Astrocyte of the cerebellum (primary cell): ENCODE results near the gene RGS6.

ENCODE experiments used
- DNase-seq: peaks from one replicate; pipeline ENCODE4 v3.0.0-alpha.2; 2011; ENCODE audit warnings: low read depth
- H3K4me3 ChIP-seq: 2 replicates; pipeline ENCODE4 v1.5.1; 2011; ENCODE audit warnings: mild to moderate bottlenecking, low read depth, low read length, moderate library complexity
- in situ Hi-C: cut with HindIII; loops from 2 replicates; pipeline ENCODE4 v1.10.0; 2017; ENCODE audit warnings: low sequenced_read_pairs
- TF ChIP-seq, protein P1 (sequence below): IDR thresholded peaks from 2 replicates; pipeline ENCODE4 v1.5.1; 2012; ENCODE audit warnings: low read length, low read depth, moderate library complexity, mild to moderate bottlenecking; ENCODE audit errors: missing control alignments

The RGS6 gene

GRCh38 chr14:72169521-72169920 lies 237.3 kb downstream of the RGS6 start:
- DNase-seq, result no peak
- TF ChIP-seq, protein P1, sequence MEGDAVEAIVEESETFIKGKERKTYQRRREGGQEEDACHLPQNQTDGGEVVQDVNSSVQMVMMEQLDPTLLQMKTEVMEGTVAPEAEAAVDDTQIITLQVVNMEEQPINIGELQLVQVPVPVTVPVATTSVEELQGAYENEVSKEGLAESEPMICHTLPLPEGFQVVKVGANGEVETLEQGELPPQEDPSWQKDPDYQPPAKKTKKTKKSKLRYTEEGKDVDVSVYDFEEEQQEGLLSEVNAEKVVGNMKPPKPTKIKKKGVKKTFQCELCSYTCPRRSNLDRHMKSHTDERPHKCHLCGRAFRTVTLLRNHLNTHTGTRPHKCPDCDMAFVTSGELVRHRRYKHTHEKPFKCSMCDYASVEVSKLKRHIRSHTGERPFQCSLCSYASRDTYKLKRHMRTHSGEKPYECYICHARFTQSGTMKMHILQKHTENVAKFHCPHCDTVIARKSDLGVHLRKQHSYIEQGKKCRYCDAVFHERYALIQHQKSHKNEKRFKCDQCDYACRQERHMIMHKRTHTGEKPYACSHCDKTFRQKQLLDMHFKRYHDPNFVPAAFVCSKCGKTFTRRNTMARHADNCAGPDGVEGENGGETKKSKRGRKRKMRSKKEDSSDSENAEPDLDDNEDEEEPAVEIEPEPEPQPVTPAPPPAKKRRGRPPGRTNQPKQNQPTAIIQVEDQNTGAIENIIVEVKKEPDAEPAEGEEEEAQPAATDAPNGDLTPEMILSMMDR, result no peak
- no peak overlapping the region for H3K4me3 ChIP-seq
- in situ Hi-C loops, result no loop called here

DNA sequence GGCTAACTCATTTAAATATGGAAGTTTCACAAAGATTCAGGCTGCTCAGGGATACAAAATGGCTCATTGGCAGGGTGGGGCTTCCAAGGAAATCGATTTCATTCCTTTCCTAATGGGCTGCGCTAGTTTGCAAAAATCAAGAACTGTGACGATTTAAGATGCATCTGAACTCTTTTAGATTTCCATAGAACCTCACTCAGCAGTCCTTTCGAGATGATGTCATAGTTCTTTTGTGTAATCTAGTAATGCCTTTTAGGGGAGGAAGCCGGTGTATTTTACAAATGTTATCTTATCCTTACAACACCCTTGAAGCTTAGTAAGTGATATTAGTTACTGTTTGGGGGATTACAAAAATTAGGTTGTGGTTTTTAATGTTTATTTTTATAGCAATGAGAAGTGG lies 239.8 kb downstream of the RGS6 start:
- H3K4me3 ChIP-seq, result no peak overlapping the region
- no peak for DNase-seq
- in situ Hi-C loops, result no loop called here
- TF ChIP-seq, protein P1, result no peak

GRCh38 chr14:72172597-72172996 lies 240.4 kb downstream of the RGS6 start:
- DNase-seq, result no peak
- TF ChIP-seq, protein P1, result no peak
- H3K4me3 ChIP-seq, result no peak overlapping the region
- in situ Hi-C loops, result no loop called here

GRCh38 chr14:72173038-72173720 lies 240.9 kb downstream of the RGS6 start:
- no peak overlapping the region for H3K4me3 ChIP-seq
- in situ Hi-C loops, result no loop called here
- TF ChIP-seq, protein P1, result no peak
- no peak for DNase-seq

DNA sequence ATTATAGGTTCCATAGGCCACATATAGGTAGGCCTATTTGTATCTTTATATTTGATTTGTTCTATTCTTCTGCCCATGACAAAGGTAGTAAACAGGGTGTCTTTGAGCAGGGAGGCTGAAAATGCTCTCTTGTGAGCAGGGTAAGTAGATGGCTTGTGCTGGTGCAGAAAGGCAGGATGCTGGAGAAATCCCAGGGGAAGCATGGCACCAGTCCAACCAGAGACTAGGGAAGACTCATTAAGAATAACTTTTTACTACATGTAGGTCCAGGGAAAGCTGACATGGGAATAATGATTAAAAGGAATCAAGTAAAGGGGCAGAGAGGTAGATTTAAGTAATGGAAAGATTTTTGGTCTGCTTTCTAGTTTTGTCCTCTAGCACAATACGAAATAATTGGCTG lies 245.0 kb downstream of the RGS6 start:
- H3K4me3 ChIP-seq, result no peak overlapping the region
- TF ChIP-seq, protein P1, result no peak
- no peak for DNase-seq
- in situ Hi-C loops, result no loop called here

GRCh38 chr14:72178517-72178916 lies 246.3 kb downstream of the RGS6 start:
- TF ChIP-seq, protein P1, result no peak
- no peak for DNase-seq
- in situ Hi-C loops, result no loop called here
- no peak overlapping the region for H3K4me3 ChIP-seq
